Uterus (tissue), 4 donors: Measurements from ENCODE around the gene SESN2. TPM values are rescaled to one million over a fixed set of nuclear protein-coding genes. Genes with fewer than 3 reads are reported as not detected.

ENCODE experiments used
- DNase-seq, 2 donors: peaks; one replicate each; pipeline ENCODE4 v3.0.0-alpha.2; 2019 to 2020
- H3K27ac ChIP-seq, 2 donors: fragments of 200-600 bp; sonication (generic); 1 replicate in 1 of 2; 2 replicates in 1 of 2; pipeline ENCODE4 v1.5.1; 2016 to 2018
- H3K27me3 ChIP-seq, 2 donors: fragments of 200-600 bp; sonication (generic); one replicate each; pipeline ENCODE4 v1.5.1; 2018 to 2019; ENCODE audit warnings: control low read depth in 1 of 2
- H3K36me3 ChIP-seq, 2 donors: fragments of 200-600 bp; sonication (generic); one replicate each; pipeline ENCODE4 v1.5.1; 2019; ENCODE audit warnings: control low read depth in 1 of 2
- H3K4me1 ChIP-seq, 2 donors: fragments of 200-600 bp; sonication (generic); one replicate each; pipeline ENCODE4 v1.5.1; 2018 to 2019; ENCODE audit warnings: control low read depth in 1 of 2
- H3K4me3 ChIP-seq, 2 donors: fragments of 200-600 bp; sonication (generic); 1 replicate in 1 of 2; 2 replicates in 1 of 2; pipeline ENCODE4 v1.5.1; 2018 to 2019; ENCODE audit warnings: mild to moderate bottlenecking in 1 of 2
- H3K9me3 ChIP-seq, 2 donors: fragments of 200-600 bp; sonication (generic); one replicate each; pipeline ENCODE4 v1.5.1; 2019; ENCODE audit warnings: control low read depth in 1 of 2
- POLR2A ChIP-seq, 2 donors: fragments of 450-650 bp; IDR thresholded peaks; one replicate each; pipeline ENCODE4 v1.6.1; 2016; ENCODE audit warnings: antibody characterized with exemption in 2 of 2, mild to moderate bottlenecking in 1 of 2, moderate library complexity in 1 of 2
- intact Hi-C: fragments of 100-400 bp; cut with DNase I; formaldehyde crosslinking; loops from one replicate; pipeline ENCODE4 v1.15.1; 2023; ENCODE audit warnings: low total_unique reads
- total RNA-seq, 4 donors: library from RNA; depleted of rRNA in 3 of 4; stranded (reverse); fragments of >200 nt in 3 of 4; gene quantifications; one replicate each; pipeline versions ENCODE4 v1.1.0 to v1.2.4, GENCODE V29; 2014 to 2023
- TF ChIP-seq, protein P1 (sequence below), 4 experiments: fragments of 200-600 bp in 2 of 4; fragments of 450-650 bp in 2 of 4; sonication (generic) in 2 of 4; IDR thresholded peaks; one replicate each; pipeline ENCODE4 v1.5.1; 2016 to 2019; ENCODE audit warnings: antibody characterized with exemption in 4 of 4, mild to moderate bottlenecking in 2 of 4, moderate library complexity in 1 of 4
- donor health status: DM: yes; HTN: yes; CAD: no.

The SESN2 gene
- total RNA-seq, 4 donors from 2014 or later = 4.9 to 15.9 (median 7.9) TPM

DNA sequence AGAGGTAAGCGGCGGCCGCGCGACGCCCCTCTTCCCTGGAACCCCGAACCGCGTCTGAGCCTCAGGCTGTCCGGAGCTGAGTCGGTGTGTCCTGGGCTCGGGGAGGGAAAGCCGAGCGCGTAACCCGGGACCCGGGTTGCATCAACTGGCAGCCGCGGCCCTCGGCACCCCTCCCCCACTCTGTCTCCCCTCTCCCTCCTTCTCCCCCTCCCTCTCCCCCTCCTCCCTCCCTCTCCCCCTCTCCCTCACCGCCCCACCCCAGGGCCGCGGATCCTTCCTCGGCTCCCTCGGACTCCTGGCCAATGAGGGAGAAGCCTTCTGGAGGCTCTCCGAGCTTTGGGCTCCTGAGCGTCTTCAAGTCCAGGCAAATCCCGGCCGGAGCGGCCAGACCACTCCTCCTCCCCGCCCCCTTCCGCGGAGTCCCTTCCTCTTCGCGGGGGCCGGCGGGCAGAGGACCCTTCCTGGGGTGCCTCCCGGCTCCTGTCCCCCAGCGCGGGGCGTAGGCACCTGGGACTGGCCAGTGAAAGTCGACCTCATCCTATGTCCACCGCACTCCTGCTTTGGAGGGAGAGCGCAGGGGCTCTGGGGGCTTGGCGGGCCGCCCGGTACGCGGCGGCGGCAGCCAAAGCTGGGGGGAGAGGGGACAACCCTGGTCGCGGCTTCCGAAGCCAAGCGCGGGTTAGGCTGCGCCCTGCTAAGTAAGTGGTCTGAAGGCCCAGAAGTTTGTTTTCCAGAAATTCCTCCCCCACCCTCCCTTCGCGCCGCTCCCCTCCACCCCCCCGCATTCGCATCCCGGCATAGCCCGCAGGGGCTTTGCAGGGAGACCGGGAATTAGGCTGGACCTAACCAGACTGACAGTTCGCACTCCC is 850 bp downstream of the SESN2 start:
- TF ChIP-seq, protein P1, sequence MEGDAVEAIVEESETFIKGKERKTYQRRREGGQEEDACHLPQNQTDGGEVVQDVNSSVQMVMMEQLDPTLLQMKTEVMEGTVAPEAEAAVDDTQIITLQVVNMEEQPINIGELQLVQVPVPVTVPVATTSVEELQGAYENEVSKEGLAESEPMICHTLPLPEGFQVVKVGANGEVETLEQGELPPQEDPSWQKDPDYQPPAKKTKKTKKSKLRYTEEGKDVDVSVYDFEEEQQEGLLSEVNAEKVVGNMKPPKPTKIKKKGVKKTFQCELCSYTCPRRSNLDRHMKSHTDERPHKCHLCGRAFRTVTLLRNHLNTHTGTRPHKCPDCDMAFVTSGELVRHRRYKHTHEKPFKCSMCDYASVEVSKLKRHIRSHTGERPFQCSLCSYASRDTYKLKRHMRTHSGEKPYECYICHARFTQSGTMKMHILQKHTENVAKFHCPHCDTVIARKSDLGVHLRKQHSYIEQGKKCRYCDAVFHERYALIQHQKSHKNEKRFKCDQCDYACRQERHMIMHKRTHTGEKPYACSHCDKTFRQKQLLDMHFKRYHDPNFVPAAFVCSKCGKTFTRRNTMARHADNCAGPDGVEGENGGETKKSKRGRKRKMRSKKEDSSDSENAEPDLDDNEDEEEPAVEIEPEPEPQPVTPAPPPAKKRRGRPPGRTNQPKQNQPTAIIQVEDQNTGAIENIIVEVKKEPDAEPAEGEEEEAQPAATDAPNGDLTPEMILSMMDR (IDR thresholded peaks at IDR 0.05) = no peak
- no peak for TF ChIP-seq POLR2A (IDR thresholded peaks at IDR 0.05)
- peak; percentile 80 to 83 for DNase-seq
- intact Hi-C loops = no loop called here

DNA sequence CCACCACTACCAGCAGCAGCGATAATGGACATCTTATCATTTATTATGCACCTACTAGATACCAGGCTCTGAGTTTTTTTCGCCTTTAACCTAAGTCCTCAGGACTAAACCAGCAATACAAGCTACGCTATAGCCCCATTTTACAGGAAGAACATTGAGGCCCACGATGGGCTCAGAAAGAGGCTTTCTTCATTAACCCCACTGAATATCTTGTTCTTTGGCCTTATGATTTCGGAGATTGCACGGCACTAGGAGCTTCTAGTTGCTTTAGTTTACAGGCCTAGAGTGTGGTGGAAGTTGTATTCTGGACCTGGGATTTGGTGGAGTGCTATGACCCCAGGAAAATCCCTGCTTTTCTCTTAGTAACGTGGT is 1.5 kb downstream of the SESN2 start:
- no peaks in the 10 kb centered on the region for H3K36me3 ChIP-seq
- H3K9me3 ChIP-seq = no peaks in the 10 kb centered on the region
- intact Hi-C loops = no loop called here
- no peaks in the 10 kb centered on the region for H3K27me3 ChIP-seq
- peak overlapping the region; percentile 88 to 93 for H3K27ac ChIP-seq
- TF ChIP-seq POLR2A (IDR thresholded peaks at IDR 0.05) = no peak
- TF ChIP-seq, protein P1 (IDR thresholded peaks at IDR 0.05) = no peak
- no peaks in the 10 kb centered on the region for H3K4me1 ChIP-seq
- H3K4me3 ChIP-seq = peak overlapping the region; percentile 78 to 94
- DNase-seq = no peak

More for the DNA sequence above, 850 bp downstream of the SESN2 start:
- Histone ChIP-seq H3K27ac (peak overlapping the region; percentile 88 to 93), H3K9me3 (no peaks in the 10 kb centered on the region), H3K4me1 (no peaks in the 10 kb centered on the region), H3K27me3 (no peaks in the 10 kb centered on the region), H3K4me3 (peak overlapping the region; percentile 78 to 94), H3K36me3 (no peaks in the 10 kb centered on the region)

DNA sequence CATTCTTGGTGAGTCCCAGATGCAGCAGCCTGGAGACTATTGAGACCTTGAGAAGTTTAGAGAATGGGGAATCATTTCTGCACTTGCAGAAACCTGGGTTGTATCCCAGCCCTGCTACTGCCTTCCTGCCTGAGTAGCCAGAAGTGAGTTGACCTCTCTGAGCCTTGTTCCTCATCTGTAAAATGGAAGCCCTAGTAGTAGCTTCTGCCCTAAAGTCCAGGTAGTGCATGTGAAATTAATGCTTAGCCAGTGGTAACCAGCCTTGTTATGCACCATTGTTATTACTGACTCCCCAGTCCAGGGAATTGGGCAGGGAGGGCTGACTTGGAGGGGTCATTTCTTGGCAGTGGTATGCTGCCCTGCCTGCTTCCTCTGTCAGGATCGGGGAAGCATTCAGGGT is 5.6 kb downstream of the SESN2 start:
- no peaks in the 10 kb centered on the region for H3K36me3 ChIP-seq
- no peaks in the 10 kb centered on the region for H3K9me3 ChIP-seq
- intact Hi-C loops = no loop called here
- DNase-seq = no peak
- no peak overlapping the region for H3K27ac ChIP-seq
- no peak overlapping the region for H3K4me3 ChIP-seq
- H3K4me1 ChIP-seq = no peaks in the 10 kb centered on the region
- TF ChIP-seq, protein P1 (IDR thresholded peaks at IDR 0.05) = no peak
- no peak for TF ChIP-seq POLR2A (IDR thresholded peaks at IDR 0.05)
- H3K27me3 ChIP-seq = no peaks in the 10 kb centered on the region

DNA sequence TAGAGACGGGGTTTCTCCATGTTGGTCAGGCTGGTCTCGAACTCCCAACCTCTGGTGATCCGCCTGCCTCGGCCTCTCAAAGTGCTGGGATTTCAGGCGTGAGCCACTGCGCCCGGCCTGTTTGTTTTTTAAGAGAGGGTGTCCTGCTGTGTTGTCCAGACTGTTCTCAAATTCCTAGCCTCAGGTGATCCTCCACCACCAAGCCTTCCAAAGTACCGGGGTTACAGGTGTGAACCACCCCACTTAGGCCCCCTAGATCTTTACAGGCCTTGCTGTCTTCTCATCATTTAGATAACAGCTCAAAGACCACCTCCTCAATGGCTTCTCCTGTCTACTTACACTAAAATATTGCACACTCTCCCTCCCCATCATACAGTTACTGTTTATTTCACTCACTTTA is 6.3 kb downstream of the SESN2 start:
- DNase-seq = no peak
- H3K4me1 ChIP-seq = no peaks in the 10 kb centered on the region
- H3K27me3 ChIP-seq = no peaks in the 10 kb centered on the region
- H3K4me3 ChIP-seq = no peak overlapping the region
- H3K27ac ChIP-seq = no peak overlapping the region
- no peaks in the 10 kb centered on the region for H3K36me3 ChIP-seq
- TF ChIP-seq, protein P1 (IDR thresholded peaks at IDR 0.05) = no peak
- TF ChIP-seq POLR2A (IDR thresholded peaks at IDR 0.05) = no peak
- intact Hi-C loops = no loop called here
- H3K9me3 ChIP-seq = no peaks in the 10 kb centered on the region

DNA sequence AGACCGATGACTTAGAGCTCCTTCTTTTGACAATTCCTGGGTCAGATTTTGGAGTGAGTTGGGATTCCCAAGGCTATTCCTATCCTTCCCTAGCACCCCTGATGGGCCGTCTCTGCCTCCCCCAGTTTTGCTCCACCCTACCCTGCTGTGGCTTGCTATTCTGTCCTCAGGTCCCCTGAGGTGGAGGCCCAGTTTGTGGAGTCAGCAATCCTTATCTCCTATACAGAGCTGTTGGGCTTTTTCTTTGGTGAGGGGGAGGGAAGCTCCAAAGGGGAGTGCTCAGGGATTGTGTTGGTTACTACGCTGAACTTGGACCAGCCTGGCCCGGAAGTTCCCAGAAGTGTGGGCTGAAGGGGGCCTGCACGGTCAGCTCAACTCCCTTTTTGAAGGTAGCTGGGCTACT is 7.6 kb downstream of the SESN2 start:
- TF ChIP-seq, protein P1 (IDR thresholded peaks at IDR 0.05) = no peak
- no peak for TF ChIP-seq POLR2A (IDR thresholded peaks at IDR 0.05)
- Histone ChIP-seq H3K4me1 (no peaks in the 10 kb centered on the region), H3K9me3 (no peaks in the 10 kb centered on the region), H3K4me3 (no peak overlapping the region), H3K36me3 (no peaks in the 10 kb centered on the region), H3K27me3 (no peaks in the 10 kb centered on the region), H3K27ac (peak overlapping the region in 1 of 2 donors; percentile 14)
- intact Hi-C loops = no loop called here
- DNase-seq = no peak
